ENCODE results near the gene SOAT1.

SOAT1 gene

GRCh38 chr1:179278920-179279319, 14.7 kb upstream of the SOAT1 start:
- no peak overlapping the region for H3K4me2 ChIP-seq (ENCODE audit: low read length)
- no peak overlapping the region for H3K4me3 ChIP-seq (ENCODE audit: low read length)
- H3K9me3 ChIP-seq (replicated peaks; ENCODE audit: low read length): no peaks in the 10 kb centered on the region
- H3K4me1 ChIP-seq (ENCODE audit: control insufficient read depth, insufficient read depth, low read length): no peaks in the 10 kb centered on the region
- H3K9ac ChIP-seq (ENCODE audit: low read depth, low read length): no peak overlapping the region
- H3K27me3 ChIP-seq (ENCODE audit: control insufficient read depth, insufficient read depth, low read length): no peaks in the 10 kb centered on the region
- H3K36me3 ChIP-seq (ENCODE audit: insufficient read depth, low read length): no peaks in the 10 kb centered on the region

- Histone ChIP-seq H3K9ac (ENCODE audit: low read depth, low read length) (no peak overlapping the region), H3K4me2 (ENCODE audit: low read length) (no peak overlapping the region), H3K36me3 (ENCODE audit: insufficient read depth, low read length) (no peaks in the 10 kb centered on the region), H3K9me3 (replicated peaks; ENCODE audit: low read length) (no peaks in the 10 kb centered on the region), H3K4me3 (ENCODE audit: low read length) (no peak overlapping the region), H3K4me1 (ENCODE audit: control insufficient read depth, insufficient read depth, low read length) (no peaks in the 10 kb centered on the region), H3K27me3 (ENCODE audit: control insufficient read depth, insufficient read depth, low read length) (no peaks in the 10 kb centered on the region)
Observed at GRCh38 chr1:179283992-179284391, 9.6 kb upstream of the SOAT1 start.

- Histone ChIP-seq H3K4me1 (ENCODE audit: control insufficient read depth, insufficient read depth, low read length) (peaks cover under 1% of the 10 kb centered on the region), H3K27me3 (ENCODE audit: control insufficient read depth, insufficient read depth, low read length) (no peaks in the 10 kb centered on the region), H3K4me3 (ENCODE audit: low read length) (no peak overlapping the region), H3K36me3 (ENCODE audit: insufficient read depth, low read length) (no peaks in the 10 kb centered on the region), H3K9ac (ENCODE audit: low read depth, low read length) (no peak overlapping the region), H3K9me3 (replicated peaks; ENCODE audit: low read length) (no peaks in the 10 kb centered on the region), H3K4me2 (ENCODE audit: low read length) (no peak overlapping the region)
Observed at GRCh38 chr1:179287946-179288345, 5.7 kb upstream of the SOAT1 start.

- Histone ChIP-seq H3K9me3 (replicated peaks; ENCODE audit: low read length) (no peaks in the 10 kb centered on the region), H3K36me3 (ENCODE audit: insufficient read depth, low read length) (no peaks in the 10 kb centered on the region), H3K4me1 (ENCODE audit: control insufficient read depth, insufficient read depth, low read length) (peaks cover 6% of the 10 kb centered on the region), H3K9ac (ENCODE audit: low read depth, low read length) (no peak overlapping the region), H3K4me3 (ENCODE audit: low read length) (no peak overlapping the region), H3K27me3 (ENCODE audit: control insufficient read depth, insufficient read depth, low read length) (no peaks in the 10 kb centered on the region), H3K4me2 (ENCODE audit: low read length) (no peak overlapping the region)
Observed at GRCh38 chr1:179288977-179289376, 4.6 kb upstream of the SOAT1 start.

- H3K9me3 ChIP-seq (replicated peaks; ENCODE audit: low read length): no peaks in the 10 kb centered on the region
- peaks cover 6% of the 10 kb centered on the region for H3K36me3 ChIP-seq (ENCODE audit: insufficient read depth, low read length)
- H3K9ac ChIP-seq (ENCODE audit: low read depth, low read length): peak overlapping the region; percentile 83
- peaks cover 12% of the 10 kb centered on the region for H3K4me1 ChIP-seq (ENCODE audit: control insufficient read depth, insufficient read depth, low read length)
- H3K4me3 ChIP-seq (ENCODE audit: low read length): peak overlapping the region; percentile 84
- H3K4me2 ChIP-seq (ENCODE audit: low read length): peak overlapping the region; percentile 84
- no peaks in the 10 kb centered on the region for H3K27me3 ChIP-seq (ENCODE audit: control insufficient read depth, insufficient read depth, low read length)
Observed at GRCh38 chr1:179295164-179295755, 1.7 kb downstream of the SOAT1 start.

- H3K4me2 ChIP-seq (ENCODE audit: low read length): no peak overlapping the region
Observed at GRCh38 chr1:179296356-179297104, 2.9 kb downstream of the SOAT1 start.

GRCh38 chr1:179297105-179297378, 3.4 kb downstream of the SOAT1 start:
- Histone ChIP-seq H3K9ac (ENCODE audit: low read depth, low read length) (no peak overlapping the region), H3K4me3 (ENCODE audit: low read length) (no peak overlapping the region), H3K4me2 (ENCODE audit: low read length) (no peak overlapping the region), H3K4me1 (ENCODE audit: control insufficient read depth, insufficient read depth, low read length) (peaks cover 12% of the 10 kb centered on the region), H3K27me3 (ENCODE audit: control insufficient read depth, insufficient read depth, low read length) (no peaks in the 10 kb centered on the region), H3K36me3 (ENCODE audit: insufficient read depth, low read length) (peaks cover 6% of the 10 kb centered on the region), H3K9me3 (replicated peaks; ENCODE audit: low read length) (no peaks in the 10 kb centered on the region)

More at GRCh38 chr1:179296356-179297104, 2.9 kb downstream of the SOAT1 start:
- no peaks in the 10 kb centered on the region for H3K9me3 ChIP-seq (replicated peaks; ENCODE audit: low read length)
- no peak overlapping the region for H3K9ac ChIP-seq (ENCODE audit: low read depth, low read length)
- no peak overlapping the region for H3K4me3 ChIP-seq (ENCODE audit: low read length)
- H3K4me1 ChIP-seq (ENCODE audit: control insufficient read depth, insufficient read depth, low read length): peaks cover 12% of the 10 kb centered on the region
- H3K36me3 ChIP-seq (ENCODE audit: insufficient read depth, low read length): peaks cover 6% of the 10 kb centered on the region
- H3K27me3 ChIP-seq (ENCODE audit: control insufficient read depth, insufficient read depth, low read length): no peaks in the 10 kb centered on the region

- H3K4me1 ChIP-seq (ENCODE audit: control insufficient read depth, insufficient read depth, low read length): peaks cover 7% of the 10 kb centered on the region
- no peak overlapping the region for H3K4me3 ChIP-seq (ENCODE audit: low read length)
- no peaks in the 10 kb centered on the region for H3K27me3 ChIP-seq (ENCODE audit: control insufficient read depth, insufficient read depth, low read length)
- no peaks in the 10 kb centered on the region for H3K9me3 ChIP-seq (replicated peaks; ENCODE audit: low read length)
- no peak overlapping the region for H3K9ac ChIP-seq (ENCODE audit: low read depth, low read length)
- no peak overlapping the region for H3K4me2 ChIP-seq (ENCODE audit: low read length)
- H3K36me3 ChIP-seq (ENCODE audit: insufficient read depth, low read length): peaks cover 23% of the 10 kb centered on the region
Observed at GRCh38 chr1:179298952-179299351, 5.4 kb downstream of the SOAT1 start.

- Histone ChIP-seq H3K4me2 (ENCODE audit: low read length) (no peak overlapping the region), H3K9ac (ENCODE audit: low read depth, low read length) (no peak overlapping the region), H3K9me3 (replicated peaks; ENCODE audit: low read length) (no peaks in the 10 kb centered on the region), H3K4me3 (ENCODE audit: low read length) (no peak overlapping the region), H3K4me1 (ENCODE audit: control insufficient read depth, insufficient read depth, low read length) (peaks cover 7% of the 10 kb centered on the region), H3K36me3 (ENCODE audit: insufficient read depth, low read length) (peaks cover 27% of the 10 kb centered on the region), H3K27me3 (ENCODE audit: control insufficient read depth, insufficient read depth, low read length) (no peaks in the 10 kb centered on the region)
Observed at GRCh38 chr1:179300112-179300511, 6.5 kb downstream of the SOAT1 start.

- peaks cover 24% of the 10 kb centered on the region for H3K36me3 ChIP-seq (ENCODE audit: insufficient read depth, low read length)
- no peaks in the 10 kb centered on the region for H3K9me3 ChIP-seq (replicated peaks; ENCODE audit: low read length)
- no peaks in the 10 kb centered on the region for H3K27me3 ChIP-seq (ENCODE audit: control insufficient read depth, insufficient read depth, low read length)
- H3K4me2 ChIP-seq (ENCODE audit: low read length): no peak overlapping the region
- H3K9ac ChIP-seq (ENCODE audit: low read depth, low read length): no peak overlapping the region
- H3K4me1 ChIP-seq (ENCODE audit: control insufficient read depth, insufficient read depth, low read length): peaks cover 7% of the 10 kb centered on the region
- no peak overlapping the region for H3K4me3 ChIP-seq (ENCODE audit: low read length)
Observed at GRCh38 chr1:179302070-179302469, 8.5 kb downstream of the SOAT1 start.

- H3K4me2 ChIP-seq (ENCODE audit: low read length): no peak overlapping the region
- peaks cover 7% of the 10 kb centered on the region for H3K4me1 ChIP-seq (ENCODE audit: control insufficient read depth, insufficient read depth, low read length)
- H3K9ac ChIP-seq (ENCODE audit: low read depth, low read length): no peak overlapping the region
- H3K9me3 ChIP-seq (replicated peaks; ENCODE audit: low read length): no peaks in the 10 kb centered on the region
- peaks cover 24% of the 10 kb centered on the region for H3K36me3 ChIP-seq (ENCODE audit: insufficient read depth, low read length)
- no peak overlapping the region for H3K4me3 ChIP-seq (ENCODE audit: low read length)
- H3K27me3 ChIP-seq (ENCODE audit: control insufficient read depth, insufficient read depth, low read length): no peaks in the 10 kb centered on the region
Observed at GRCh38 chr1:179303200-179303785, 9.7 kb downstream of the SOAT1 start.

- Histone ChIP-seq H3K4me1 (ENCODE audit: control insufficient read depth, insufficient read depth, low read length) (peaks cover 18% of the 10 kb centered on the region), H3K4me3 (ENCODE audit: low read length) (no peak overlapping the region), H3K9ac (ENCODE audit: low read depth, low read length) (no peak overlapping the region), H3K27me3 (ENCODE audit: control insufficient read depth, insufficient read depth, low read length) (no peaks in the 10 kb centered on the region), H3K4me2 (ENCODE audit: low read length) (no peak overlapping the region), H3K36me3 (ENCODE audit: insufficient read depth, low read length) (peaks cover 24% of the 10 kb centered on the region), H3K9me3 (replicated peaks; ENCODE audit: low read length) (no peaks in the 10 kb centered on the region)
Observed at GRCh38 chr1:179305450-179305849, 11.9 kb downstream of the SOAT1 start.

All from skeletal muscle satellite cell (primary cell).